ENCODE measurements around the gene ROR1.

GRCh38 chr1:63843010-63843409 lies 69.2 kb downstream of the ROR1 start:
- TF ChIP-seq, protein P1, sequence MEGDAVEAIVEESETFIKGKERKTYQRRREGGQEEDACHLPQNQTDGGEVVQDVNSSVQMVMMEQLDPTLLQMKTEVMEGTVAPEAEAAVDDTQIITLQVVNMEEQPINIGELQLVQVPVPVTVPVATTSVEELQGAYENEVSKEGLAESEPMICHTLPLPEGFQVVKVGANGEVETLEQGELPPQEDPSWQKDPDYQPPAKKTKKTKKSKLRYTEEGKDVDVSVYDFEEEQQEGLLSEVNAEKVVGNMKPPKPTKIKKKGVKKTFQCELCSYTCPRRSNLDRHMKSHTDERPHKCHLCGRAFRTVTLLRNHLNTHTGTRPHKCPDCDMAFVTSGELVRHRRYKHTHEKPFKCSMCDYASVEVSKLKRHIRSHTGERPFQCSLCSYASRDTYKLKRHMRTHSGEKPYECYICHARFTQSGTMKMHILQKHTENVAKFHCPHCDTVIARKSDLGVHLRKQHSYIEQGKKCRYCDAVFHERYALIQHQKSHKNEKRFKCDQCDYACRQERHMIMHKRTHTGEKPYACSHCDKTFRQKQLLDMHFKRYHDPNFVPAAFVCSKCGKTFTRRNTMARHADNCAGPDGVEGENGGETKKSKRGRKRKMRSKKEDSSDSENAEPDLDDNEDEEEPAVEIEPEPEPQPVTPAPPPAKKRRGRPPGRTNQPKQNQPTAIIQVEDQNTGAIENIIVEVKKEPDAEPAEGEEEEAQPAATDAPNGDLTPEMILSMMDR (conservative IDR thresholded peaks at IDR 0.05; ENCODE audit: low read depth, low read length), result no peak
- no peak for TF ChIP-seq BHLHE40 (IDR thresholded peaks at IDR 0.05; ENCODE audit: low read depth, low read length)
- TF ChIP-seq POLR2A (IDR thresholded peaks at IDR 0.05; ENCODE audit: low read depth, low read length), result no peak
- TF ChIP-seq RFX5 (IDR thresholded peaks at IDR 0.05; ENCODE audit: low read depth, low read length), result no peak
- TF ChIP-seq RCOR1 (IDR thresholded peaks at IDR 0.05; ENCODE audit: insufficient replicate concordance, low read length), result no peak
- TF ChIP-seq, protein P2, sequence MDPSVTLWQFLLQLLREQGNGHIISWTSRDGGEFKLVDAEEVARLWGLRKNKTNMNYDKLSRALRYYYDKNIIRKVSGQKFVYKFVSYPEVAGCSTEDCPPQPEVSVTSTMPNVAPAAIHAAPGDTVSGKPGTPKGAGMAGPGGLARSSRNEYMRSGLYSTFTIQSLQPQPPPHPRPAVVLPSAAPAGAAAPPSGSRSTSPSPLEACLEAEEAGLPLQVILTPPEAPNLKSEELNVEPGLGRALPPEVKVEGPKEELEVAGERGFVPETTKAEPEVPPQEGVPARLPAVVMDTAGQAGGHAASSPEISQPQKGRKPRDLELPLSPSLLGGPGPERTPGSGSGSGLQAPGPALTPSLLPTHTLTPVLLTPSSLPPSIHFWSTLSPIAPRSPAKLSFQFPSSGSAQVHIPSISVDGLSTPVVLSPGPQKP (IDR thresholded peaks at IDR 0.05; ENCODE audit: borderline replicate concordance, low read depth, low read length), result no peak
- TF ChIP-seq, protein P3, sequence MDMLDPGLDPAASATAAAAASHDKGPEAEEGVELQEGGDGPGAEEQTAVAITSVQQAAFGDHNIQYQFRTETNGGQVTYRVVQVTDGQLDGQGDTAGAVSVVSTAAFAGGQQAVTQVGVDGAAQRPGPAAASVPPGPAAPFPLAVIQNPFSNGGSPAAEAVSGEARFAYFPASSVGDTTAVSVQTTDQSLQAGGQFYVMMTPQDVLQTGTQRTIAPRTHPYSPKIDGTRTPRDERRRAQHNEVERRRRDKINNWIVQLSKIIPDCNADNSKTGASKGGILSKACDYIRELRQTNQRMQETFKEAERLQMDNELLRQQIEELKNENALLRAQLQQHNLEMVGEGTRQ (IDR thresholded peaks at IDR 0.05; ENCODE audit: low read depth, low read length), result no peak
- TF ChIP-seq SMC3 (IDR thresholded peaks at IDR 0.05; ENCODE audit: low read depth, low read length), result no peak
- no peak for TF ChIP-seq MXI1 (IDR thresholded peaks at IDR 0.05; ENCODE audit: borderline replicate concordance, low read depth, low read length)
